Transverse colon (tissue), 3 donors: Measurements from ENCODE around the gene CYSRT1.

ENCODE experiments used
- CTCF ChIP-seq, 5 experiments: fragments of 200-600 bp in 3 of 5; fragments of 450-650 bp in 2 of 5; sonication (generic) in 3 of 5; IDR thresholded peaks; 1 replicate in 2 of 5; 2 replicates in 3 of 5; pipeline ENCODE4 v1.5.1; 2016 to 2017; ENCODE audit warnings: antibody characterized with exemption in 5 of 5, inconsistent platforms in 3 of 5, mild to moderate bottlenecking in 2 of 5, moderate library complexity in 1 of 5
- POLR2A ChIP-seq: fragments of 450-650 bp; IDR thresholded peaks from one replicate; pipeline ENCODE4 v1.6.1; 2016; ENCODE audit warnings: antibody characterized with exemption, mild to moderate bottlenecking, moderate library complexity

DNA sequence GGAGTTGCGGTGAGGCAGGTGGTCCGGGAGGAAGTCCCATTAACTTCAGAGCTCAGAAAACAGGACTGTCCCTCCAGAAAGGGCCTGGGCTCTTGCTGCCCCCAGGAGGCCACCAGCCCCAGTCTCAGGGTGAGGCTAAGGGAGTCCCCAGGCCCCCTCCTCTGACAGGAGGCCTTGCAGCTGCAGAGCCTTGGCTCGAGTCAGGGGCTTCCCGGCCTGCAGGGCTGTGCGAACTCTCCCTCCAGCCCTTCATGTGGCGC is 22.9 kb downstream of the CYSRT1 start:
- TF ChIP-seq CTCF (IDR thresholded peaks at IDR 0.05) = no peak
- no peak for TF ChIP-seq POLR2A
